ENCODE measurements around the gene P2RX4. TPM values are rescaled to one million over a fixed set of nuclear protein-coding genes. Genes with fewer than 3 reads are reported as not detected.
"Not testable (repeated sequence)": the region's sequence is repeated elsewhere in the genome, so short reads cannot be mapped to it uniquely, and the experiment has no call there.

Gene P2RX4
- total RNA-seq, 1 experiment from 2014 or later = 17.1 TPM

DNA sequence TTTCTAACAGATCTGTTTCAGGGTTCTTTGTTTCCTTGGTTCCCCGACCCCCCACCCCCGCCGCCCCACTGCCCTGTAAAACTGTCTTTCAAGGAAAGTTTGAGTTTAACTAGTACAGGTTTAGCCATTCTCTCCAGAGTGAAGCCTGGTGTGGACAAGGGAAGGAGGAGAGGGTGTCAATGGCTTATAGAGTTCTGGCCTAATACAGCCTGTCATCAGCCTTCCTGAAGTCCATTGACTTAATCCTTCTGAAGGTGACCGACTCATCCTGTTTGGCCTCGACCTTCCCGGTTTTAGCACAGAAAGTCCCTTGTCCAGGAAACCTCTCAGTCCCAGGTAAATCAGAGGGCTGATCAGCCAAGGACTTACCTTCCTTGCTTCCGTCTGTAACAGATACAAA lies 11.0 kb upstream of the P2RX4 start:
- TF ChIP-seq ELF1 (IDR thresholded peaks at IDR 0.05; ENCODE audit: borderline replicate concordance, low read depth) (no peak), EZH2 (IDR thresholded peaks at IDR 0.05) (no peak), SIN3A (IDR thresholded peaks at IDR 0.05; ENCODE audit: low read depth) (no peak), YY1 (IDR thresholded peaks at IDR 0.05; ENCODE audit: extremely low read depth, insufficient replicate concordance, low read depth, low read length) (no peak), SRF (IDR thresholded peaks at IDR 0.05; ENCODE audit: low read depth) (no peak), FOSL1 (IDR thresholded peaks at IDR 0.05; ENCODE audit: low read depth) (no peak), CEBPB (IDR thresholded peaks at IDR 0.05; ENCODE audit: low read depth) (no peak), POLR2A (IDR thresholded peaks at IDR 0.05; ENCODE audit: borderline replicate concordance, extremely low read depth, insufficient read depth, insufficient read length) (no peak), POLR2AphosphoS5 (IDR thresholded peaks at IDR 0.05; ENCODE audit: low read depth, low read length) (no peak)
- TF ChIP-seq, protein P1, sequence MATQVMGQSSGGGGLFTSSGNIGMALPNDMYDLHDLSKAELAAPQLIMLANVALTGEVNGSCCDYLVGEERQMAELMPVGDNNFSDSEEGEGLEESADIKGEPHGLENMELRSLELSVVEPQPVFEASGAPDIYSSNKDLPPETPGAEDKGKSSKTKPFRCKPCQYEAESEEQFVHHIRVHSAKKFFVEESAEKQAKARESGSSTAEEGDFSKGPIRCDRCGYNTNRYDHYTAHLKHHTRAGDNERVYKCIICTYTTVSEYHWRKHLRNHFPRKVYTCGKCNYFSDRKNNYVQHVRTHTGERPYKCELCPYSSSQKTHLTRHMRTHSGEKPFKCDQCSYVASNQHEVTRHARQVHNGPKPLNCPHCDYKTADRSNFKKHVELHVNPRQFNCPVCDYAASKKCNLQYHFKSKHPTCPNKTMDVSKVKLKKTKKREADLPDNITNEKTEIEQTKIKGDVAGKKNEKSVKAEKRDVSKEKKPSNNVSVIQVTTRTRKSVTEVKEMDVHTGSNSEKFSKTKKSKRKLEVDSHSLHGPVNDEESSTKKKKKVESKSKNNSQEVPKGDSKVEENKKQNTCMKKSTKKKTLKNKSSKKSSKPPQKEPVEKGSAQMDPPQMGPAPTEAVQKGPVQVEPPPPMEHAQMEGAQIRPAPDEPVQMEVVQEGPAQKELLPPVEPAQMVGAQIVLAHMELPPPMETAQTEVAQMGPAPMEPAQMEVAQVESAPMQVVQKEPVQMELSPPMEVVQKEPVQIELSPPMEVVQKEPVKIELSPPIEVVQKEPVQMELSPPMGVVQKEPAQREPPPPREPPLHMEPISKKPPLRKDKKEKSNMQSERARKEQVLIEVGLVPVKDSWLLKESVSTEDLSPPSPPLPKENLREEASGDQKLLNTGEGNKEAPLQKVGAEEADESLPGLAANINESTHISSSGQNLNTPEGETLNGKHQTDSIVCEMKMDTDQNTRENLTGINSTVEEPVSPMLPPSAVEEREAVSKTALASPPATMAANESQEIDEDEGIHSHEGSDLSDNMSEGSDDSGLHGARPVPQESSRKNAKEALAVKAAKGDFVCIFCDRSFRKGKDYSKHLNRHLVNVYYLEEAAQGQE (IDR thresholded peaks at IDR 0.05; ENCODE audit: low read depth) = no peak
- no peaks in the 10 kb centered on the region for H3K36me3 ChIP-seq (ENCODE audit: control insufficient read depth in 1 of 2, insufficient read depth in 2 of 2, low read length in 2 of 2)

DNA sequence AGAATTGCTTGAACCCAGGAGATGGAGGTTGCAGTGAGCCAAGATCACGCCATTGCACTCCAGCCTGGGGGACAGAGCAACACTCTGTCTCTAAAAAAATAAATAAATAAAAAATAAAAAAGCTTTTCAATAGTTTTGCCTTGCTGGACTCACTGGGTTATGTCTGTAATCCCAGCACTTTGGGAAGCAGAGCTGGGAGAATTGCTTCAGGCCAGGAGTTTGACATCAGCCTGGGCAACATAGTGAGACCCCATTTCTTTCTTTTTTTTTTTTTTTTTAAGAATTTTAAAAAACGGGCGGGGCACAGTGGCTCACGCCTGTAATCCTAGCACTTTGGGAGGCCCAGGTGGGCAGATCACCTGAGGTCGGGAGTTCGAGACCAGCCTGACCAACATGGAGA lies 8.8 kb upstream of the P2RX4 start:
- H3K9ac ChIP-seq (ENCODE audit: low read length); H3K4me3 ChIP-seq (replicated peaks in 1 of 2; ENCODE audit: low read depth in 1 of 2, low read length in 2 of 2); intact Hi-C loops (cut with micrococcal nuclease); ATAC-seq; H3K27me3 ChIP-seq (ENCODE audit: insufficient read depth, low read length); DNase-seq (ENCODE audit: low read depth, low spot score); H3K36me3 ChIP-seq (ENCODE audit: control insufficient read depth in 1 of 2, insufficient read depth in 2 of 2, low read length in 2 of 2); H3K9me2 ChIP-seq (ENCODE audit: insufficient read depth); H3K4me2 ChIP-seq (ENCODE audit: low read length); H3K4me1 ChIP-seq (ENCODE audit: control insufficient read depth in 1 of 2, insufficient read depth in 2 of 2, low read length in 2 of 2); H3K27ac ChIP-seq (ENCODE audit: low read depth, low read length); RAD21 ChIA-PET (ENCODE audit: low non-redundant PET in 1 of 2, low total read pairs in 2 of 2, uncharacterized antibody in 2 of 2, unreplicated experiment in 2 of 2); H4K20me1 ChIP-seq (ENCODE audit: insufficient read depth); H3K9me3 ChIP-seq (ENCODE audit: control insufficient read depth in 1 of 2, insufficient read depth in 1 of 2, low read depth in 1 of 2, low read length in 2 of 2); H3K79me2 ChIP-seq (ENCODE audit: insufficient read depth, low read length); CTCF ChIA-PET; H2AFZ ChIP-seq (ENCODE audit: low read depth, low read length, poor library complexity, severe bottlenecking); BruUV-seq (replicated peaks): not testable (repeated sequence)
- POLR2A ChIA-PET = interaction anchor here (0.5 kb wide), 1 partner anchor 30 kb away, joined by 3 read pairs; no protein-coding TSS in a partner anchor

More for the DNA sequence above, 11.0 kb upstream of the P2RX4 start:
- no peak overlapping the region for H2AFZ ChIP-seq (ENCODE audit: low read depth, low read length, poor library complexity, severe bottlenecking)
- ChIA-PET POLR2A (no interaction called here), CTCF (no interaction called here), RAD21 (ENCODE audit: low non-redundant PET in 1 of 2, low total read pairs in 2 of 2, uncharacterized antibody in 2 of 2, unreplicated experiment in 2 of 2) (no interaction called here)
- no peaks in the 10 kb centered on the region for H4K20me1 ChIP-seq (ENCODE audit: insufficient read depth)
- H3K79me2 ChIP-seq (ENCODE audit: insufficient read depth, low read length) = no peaks in the 10 kb centered on the region
- DNase-seq (ENCODE audit: low read depth, low spot score) (no peak), ATAC-seq (no peak)
- no peak overlapping the region for H3K9ac ChIP-seq (ENCODE audit: low read length)
- H3K4me2 ChIP-seq (ENCODE audit: low read length) = no peak overlapping the region
- intact Hi-C loops (cut with micrococcal nuclease) = no loop called here
- no peaks in the 10 kb centered on the region for H3K9me2 ChIP-seq (ENCODE audit: insufficient read depth)
- BruUV-seq (replicated peaks) = no TSS peak
- no peaks in the 10 kb centered on the region for H3K27me3 ChIP-seq (ENCODE audit: insufficient read depth, low read length)
- H3K27ac ChIP-seq (ENCODE audit: low read depth, low read length) = no peak overlapping the region
- H3K9me3 ChIP-seq (ENCODE audit: control insufficient read depth in 1 of 2, insufficient read depth in 1 of 2, low read depth in 1 of 2, low read length in 2 of 2) = no peaks in the 10 kb centered on the region
- no peak overlapping the region for H3K4me3 ChIP-seq (replicated peaks in 1 of 2; ENCODE audit: low read depth in 1 of 2, low read length in 2 of 2)
- no peaks in the 10 kb centered on the region for H3K4me1 ChIP-seq (ENCODE audit: control insufficient read depth in 1 of 2, insufficient read depth in 2 of 2, low read length in 2 of 2)

Measured in HCT116 (cell line).